T-helper 2 cell treated with Interferon-gamma antibody and Interleukin-4, amounts not matched to agents 5 μg/mL and 100 μg/mL, for 36 hours (primary cell): Measurements from ENCODE around the gene TSPAN11.
"Not testable (repeated sequence)": the region's sequence is repeated elsewhere in the genome, so short reads cannot be mapped to it uniquely, and the experiment has no call there.

ENCODE experiments used
- DNase-seq: peaks from one replicate; pipeline ENCODE4 v3.0.0; 2021; ENCODE audit warnings: low spot score
- H3K27ac Mint-ChIP-seq: one replicate; pipeline ENCODE4 v1.8.0; 2021; ENCODE audit warnings: mild to moderate bottlenecking, mixed read lengths
- H3K27me3 Mint-ChIP-seq: one replicate; pipeline ENCODE4 v1.8.0; 2021; ENCODE audit warnings: low read depth, mixed read lengths
- H3K36me3 Mint-ChIP-seq: one replicate; pipeline ENCODE4 v1.8.0; 2021; ENCODE audit warnings: low read depth, mixed read lengths
- H3K4me1 Mint-ChIP-seq: one replicate; pipeline ENCODE4 v1.8.0; 2021; ENCODE audit warnings: low read depth, mixed read lengths
- H3K4me3 Mint-ChIP-seq: one replicate; pipeline ENCODE4 v1.8.0; 2022; ENCODE audit warnings: mild to moderate bottlenecking, moderate library complexity, mixed read lengths
- H3K9me3 Mint-ChIP-seq: one replicate; pipeline ENCODE4 v1.8.0; 2021; ENCODE audit warnings: mixed read lengths

The TSPAN11 gene

GRCh38 chr12:31009976-31010375, 83.4 kb downstream of the TSPAN11 start:
- Mint-ChIP-seq H3K9me3 (no peaks in the 10 kb centered on the region), H3K4me3 (no peak overlapping the region), H3K27ac (no peak overlapping the region), H3K27me3 (peaks cover 11% of the 10 kb centered on the region), H3K4me1 (peaks cover 2% of the 10 kb centered on the region), H3K36me3 (no peaks in the 10 kb centered on the region)
- no peak for DNase-seq

- Mint-ChIP-seq H3K4me3 (no peak overlapping the region), H3K27me3 (peaks cover 12% of the 10 kb centered on the region), H3K27ac (no peak overlapping the region), H3K9me3 (no peaks in the 10 kb centered on the region), H3K36me3 (no peaks in the 10 kb centered on the region), H3K4me1 (no peaks in the 10 kb centered on the region)
- no peak for DNase-seq
Observed at GRCh38 chr12:31011336-31011735, 84.8 kb downstream of the TSPAN11 start.

- Mint-ChIP-seq H3K4me3 (no peak overlapping the region), H3K36me3 (no peaks in the 10 kb centered on the region), H3K4me1 (no peaks in the 10 kb centered on the region), H3K27ac (no peak overlapping the region), H3K27me3 (peaks cover 12% of the 10 kb centered on the region), H3K9me3 (no peaks in the 10 kb centered on the region)
- no peak for DNase-seq
Observed at GRCh38 chr12:31011746-31012566, 85.4 kb downstream of the TSPAN11 start.

GRCh38 chr12:31012567-31012891, 86.0 kb downstream of the TSPAN11 start:
- H3K4me3 Mint-ChIP-seq, H3K36me3 Mint-ChIP-seq, H3K27ac Mint-ChIP-seq, DNase-seq, H3K4me1 Mint-ChIP-seq, H3K9me3 Mint-ChIP-seq: not testable (repeated sequence)
- H3K27me3 Mint-ChIP-seq: peaks cover 12% of the 10 kb centered on the region

- no peak for DNase-seq
- Mint-ChIP-seq H3K9me3 (no peaks in the 10 kb centered on the region), H3K36me3 (no peaks in the 10 kb centered on the region), H3K4me3 (no peak overlapping the region), H3K27ac (no peak overlapping the region), H3K27me3 (peaks cover 15% of the 10 kb centered on the region), H3K4me1 (no peaks in the 10 kb centered on the region)
Observed at GRCh38 chr12:31015215-31015614, 88.7 kb downstream of the TSPAN11 start.

GRCh38 chr12:31016057-31016456, 89.5 kb downstream of the TSPAN11 start:
- no peaks in the 10 kb centered on the region for H3K36me3 Mint-ChIP-seq
- no peaks in the 10 kb centered on the region for H3K4me1 Mint-ChIP-seq
- no peak overlapping the region for H3K27ac Mint-ChIP-seq
- H3K27me3 Mint-ChIP-seq: peaks cover 16% of the 10 kb centered on the region
- no peak for DNase-seq
- no peak overlapping the region for H3K4me3 Mint-ChIP-seq
- no peaks in the 10 kb centered on the region for H3K9me3 Mint-ChIP-seq

- no peak for DNase-seq
- no peaks in the 10 kb centered on the region for H3K9me3 Mint-ChIP-seq
- no peak overlapping the region for H3K4me3 Mint-ChIP-seq
- no peak overlapping the region for H3K27ac Mint-ChIP-seq
- peaks cover 4% of the 10 kb centered on the region for H3K4me1 Mint-ChIP-seq
- peaks cover 14% of the 10 kb centered on the region for H3K27me3 Mint-ChIP-seq
- H3K36me3 Mint-ChIP-seq: no peaks in the 10 kb centered on the region
Observed at GRCh38 chr12:31017535-31017934, 91.0 kb downstream of the TSPAN11 start.

GRCh38 chr12:31018106-31018789, 91.7 kb downstream of the TSPAN11 start:
- no peaks in the 10 kb centered on the region for H3K36me3 Mint-ChIP-seq
- no peak overlapping the region for H3K27ac Mint-ChIP-seq
- H3K9me3 Mint-ChIP-seq: no peaks in the 10 kb centered on the region
- DNase-seq: no peak
- H3K4me1 Mint-ChIP-seq: peaks cover 4% of the 10 kb centered on the region
- no peak overlapping the region for H3K4me3 Mint-ChIP-seq
- peaks cover 9% of the 10 kb centered on the region for H3K27me3 Mint-ChIP-seq

- no peaks in the 10 kb centered on the region for H3K36me3 Mint-ChIP-seq
- peaks cover 4% of the 10 kb centered on the region for H3K4me1 Mint-ChIP-seq
- H3K27me3 Mint-ChIP-seq: peaks cover 13% of the 10 kb centered on the region
- no peaks in the 10 kb centered on the region for H3K9me3 Mint-ChIP-seq
- DNase-seq: no peak
- no peak overlapping the region for H3K4me3 Mint-ChIP-seq
- no peak overlapping the region for H3K27ac Mint-ChIP-seq
Observed at GRCh38 chr12:31018790-31019505, 92.4 kb downstream of the TSPAN11 start.

- no peak for DNase-seq
- Mint-ChIP-seq H3K27ac (no peak overlapping the region), H3K4me3 (no peak overlapping the region)
Observed at GRCh38 chr12:31019561-31019960, 93.0 kb downstream of the TSPAN11 start.

GRCh38 chr12:31019976-31020375, 93.4 kb downstream of the TSPAN11 start:
- Mint-ChIP-seq H3K4me1 (peaks cover 4% of the 10 kb centered on the region), H3K36me3 (no peaks in the 10 kb centered on the region), H3K27me3 (peaks cover 20% of the 10 kb centered on the region), H3K4me3 (no peak overlapping the region), H3K27ac (no peak overlapping the region), H3K9me3 (no peaks in the 10 kb centered on the region)
- DNase-seq: no peak

More at GRCh38 chr12:31019561-31019960, 93.0 kb downstream of the TSPAN11 start:
- H3K27me3 Mint-ChIP-seq: peaks cover 19% of the 10 kb centered on the region
- peaks cover 4% of the 10 kb centered on the region for H3K4me1 Mint-ChIP-seq
- no peaks in the 10 kb centered on the region for H3K36me3 Mint-ChIP-seq
- H3K9me3 Mint-ChIP-seq: no peaks in the 10 kb centered on the region

- H3K4me3 Mint-ChIP-seq: no peak overlapping the region
- H3K4me1 Mint-ChIP-seq: peaks cover 4% of the 10 kb centered on the region
- no peaks in the 10 kb centered on the region for H3K36me3 Mint-ChIP-seq
- H3K9me3 Mint-ChIP-seq: no peaks in the 10 kb centered on the region
- H3K27ac Mint-ChIP-seq: no peak overlapping the region
- H3K27me3 Mint-ChIP-seq: peaks cover 20% of the 10 kb centered on the region
- DNase-seq: no peak
Observed at GRCh38 chr12:31020385-31021166, 94.0 kb downstream of the TSPAN11 start.

- DNase-seq: no peak
Observed at GRCh38 chr12:31021181-31021580, 94.6 kb downstream of the TSPAN11 start.

More at GRCh38 chr12:31021181-31021580, 94.6 kb downstream of the TSPAN11 start:
- Mint-ChIP-seq H3K9me3 (no peaks in the 10 kb centered on the region), H3K27ac (no peak overlapping the region), H3K4me3 (no peak overlapping the region), H3K27me3 (peaks cover 22% of the 10 kb centered on the region), H3K4me1 (peaks cover 4% of the 10 kb centered on the region), H3K36me3 (no peaks in the 10 kb centered on the region)
